Measurements from ENCODE around the gene ALDH4A1. TPM values are rescaled to one million over a fixed set of nuclear protein-coding genes. Genes with fewer than 3 reads are reported as not detected.

The ALDH4A1 gene
- total and polyA plus RNA-seq, 4 experiments from 2014 or later, result 1.1 to 1.6 (median 1.5) TPM

DNA sequence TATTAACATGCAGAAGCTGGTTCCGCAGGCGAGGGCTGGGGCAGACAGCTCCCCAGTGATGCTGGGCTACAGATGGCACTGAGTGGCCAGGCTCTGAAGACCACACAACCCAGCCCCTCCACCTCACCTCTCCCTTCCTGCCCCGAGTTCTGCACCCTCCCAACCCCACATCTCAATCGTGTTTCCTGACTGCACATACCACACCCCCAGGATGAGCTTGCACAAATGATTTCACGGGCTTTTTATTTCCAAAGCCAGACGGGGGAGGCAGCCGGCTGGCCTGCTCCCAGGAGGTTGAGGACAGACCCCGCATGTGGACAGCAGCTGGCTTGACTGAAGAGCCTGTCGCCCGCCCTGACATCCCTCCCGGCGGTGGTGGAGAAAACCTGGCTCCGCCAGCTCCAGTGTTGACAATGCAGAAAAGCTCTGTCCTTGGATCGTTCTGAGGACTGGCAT lies 21.4 kb upstream of the ALDH4A1 start:
- no peaks in the 10 kb centered on the region for H3K9me3 Mint-ChIP-seq
- H3K27ac Mint-ChIP-seq, result peak overlapping the region; percentile 75 to 91 (median 83)
- Histone ChIP-seq H3K4me3 (ENCODE audit: low read length in 2 of 2) (no peak overlapping the region), H3K27me3 (ENCODE audit: insufficient read depth, low read length) (no peaks in the 10 kb centered on the region), H3K27ac (ENCODE audit: low read depth, low read length) (peak overlapping the region; percentile 16), H3K4me1 (ENCODE audit: insufficient read depth, low read length) (peaks cover 72% of the 10 kb centered on the region), H3K9me3 (ENCODE audit: control insufficient read depth in 1 of 2, low read length in 2 of 2) (no peaks in the 10 kb centered on the region), H3K36me3 (ENCODE audit: insufficient read depth, low read length) (peaks cover 19% of the 10 kb centered on the region)
- peaks cover 4 to 8% of the 10 kb centered on the region in 2 donors for H3K36me3 Mint-ChIP-seq
- DNase-seq, result peak in 1 of 5 donors; percentile 15
- peaks cover 33 to 75% (median 61%) of the 10 kb centered on the region in 4 donors for H3K4me1 Mint-ChIP-seq
- H3K4me3 Mint-ChIP-seq, result peak overlapping the region; percentile 50 to 84 (median 70)
- H3K27me3 Mint-ChIP-seq, result no peaks in the 10 kb centered on the region
- intact Hi-C loops (cut with micrococcal nuclease), result no loop called here
- POLR2A ChIA-PET (ENCODE audit: partially characterized antibody), result interaction anchor here (0.8 to 10.1 kb wide), 6 partner anchors 10 to 151 kb away, joined by 3 to 599 read pairs (median 8); partner anchors contain the start of genes ALDH4A1 and IFFO2
- CTCF ChIA-PET (ENCODE audit: partially characterized antibody), result interaction anchor here (0.8 to 11.2 kb wide), 8 partner anchors 11 to 49 kb away, joined by 3 to 193 read pairs (median 4); partner anchors contain the start of genes ALDH4A1 and IFFO2

DNA sequence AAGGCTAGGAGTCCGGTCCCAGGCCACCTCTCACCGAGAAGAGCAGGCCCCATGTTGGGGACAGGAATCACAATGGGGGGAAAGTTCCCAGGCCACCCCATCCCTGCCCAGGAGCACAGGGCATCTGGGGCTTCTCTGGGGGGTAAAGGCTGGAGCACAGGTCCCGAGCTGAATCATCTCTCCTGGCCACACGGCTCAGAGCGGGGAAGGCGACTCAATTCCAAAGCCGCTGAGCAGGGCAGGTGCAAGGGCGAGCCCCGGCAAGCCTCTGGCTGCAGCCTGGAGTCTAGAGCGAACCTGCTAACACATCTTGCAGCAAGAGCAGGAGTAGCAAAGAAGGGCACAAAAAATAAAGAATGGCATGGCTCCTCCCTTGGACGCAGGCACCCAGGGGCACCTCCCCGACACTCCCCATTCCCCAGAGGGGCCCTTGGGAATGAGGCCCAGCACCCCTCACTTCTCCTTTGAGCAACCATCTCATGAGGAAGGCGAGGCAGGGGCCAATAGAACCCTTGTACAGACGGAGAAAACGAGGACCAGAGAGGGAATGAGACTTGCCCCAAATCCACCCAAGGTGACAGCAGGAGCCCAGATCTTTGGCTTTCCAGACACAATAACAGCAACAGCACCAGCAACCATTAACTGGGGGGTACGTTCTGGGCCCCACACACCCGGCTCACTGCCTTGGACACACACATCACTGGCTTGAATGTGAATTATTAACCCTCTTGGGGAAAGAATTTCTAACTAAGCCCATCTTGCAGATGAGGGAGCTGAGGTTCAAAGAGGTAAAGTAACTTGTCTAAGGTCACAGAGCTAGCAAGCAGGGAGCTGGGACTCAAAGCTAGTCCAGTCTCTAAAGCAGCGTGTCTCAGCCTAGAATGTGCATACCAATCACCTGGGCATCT lies 20.7 kb upstream of the ALDH4A1 start:
- Histone ChIP-seq H3K36me3 (ENCODE audit: insufficient read depth, low read length) (peaks cover 20% of the 10 kb centered on the region), H3K4me3 (ENCODE audit: low read length in 2 of 2) (no peak overlapping the region), H3K27me3 (ENCODE audit: insufficient read depth, low read length) (no peaks in the 10 kb centered on the region), H3K27ac (ENCODE audit: low read depth, low read length) (peak overlapping the region; percentile 32), H3K9me3 (ENCODE audit: control insufficient read depth in 1 of 2, low read length in 2 of 2) (no peaks in the 10 kb centered on the region), H3K4me1 (ENCODE audit: insufficient read depth, low read length) (peaks cover 65% of the 10 kb centered on the region)
- DNase-seq, result no peak
- ChIA-PET CTCF (ENCODE audit: partially characterized antibody) (interaction anchor here (0.8 to 11.2 kb wide), 8 partner anchors 12 to 49 kb away, joined by 3 to 193 read pairs (median 4); partner anchors contain the start of genes ALDH4A1 and IFFO2), POLR2A (ENCODE audit: partially characterized antibody) (interaction anchor here (0.8 to 10.1 kb wide), 7 partner anchors 10 to 151 kb away, joined by 3 to 599 read pairs (median 8); partner anchors contain the start of genes ALDH4A1 and IFFO2)
- H3K4me3 Mint-ChIP-seq, result peak overlapping the region in 7 of 8 donors; percentile 57 to 84 (median 70)
- H3K27me3 Mint-ChIP-seq, result no peaks in the 10 kb centered on the region
- peak overlapping the region; percentile 78 to 91 (median 88) for H3K27ac Mint-ChIP-seq
- no peaks in the 10 kb centered on the region for H3K9me3 Mint-ChIP-seq
- H3K36me3 Mint-ChIP-seq, result peaks cover 7 to 12% of the 10 kb centered on the region in 2 donors
- H3K4me1 Mint-ChIP-seq, result peaks cover 31 to 68% (median 56%) of the 10 kb centered on the region in 4 donors
- intact Hi-C loops (cut with micrococcal nuclease), result no loop called here

DNA sequence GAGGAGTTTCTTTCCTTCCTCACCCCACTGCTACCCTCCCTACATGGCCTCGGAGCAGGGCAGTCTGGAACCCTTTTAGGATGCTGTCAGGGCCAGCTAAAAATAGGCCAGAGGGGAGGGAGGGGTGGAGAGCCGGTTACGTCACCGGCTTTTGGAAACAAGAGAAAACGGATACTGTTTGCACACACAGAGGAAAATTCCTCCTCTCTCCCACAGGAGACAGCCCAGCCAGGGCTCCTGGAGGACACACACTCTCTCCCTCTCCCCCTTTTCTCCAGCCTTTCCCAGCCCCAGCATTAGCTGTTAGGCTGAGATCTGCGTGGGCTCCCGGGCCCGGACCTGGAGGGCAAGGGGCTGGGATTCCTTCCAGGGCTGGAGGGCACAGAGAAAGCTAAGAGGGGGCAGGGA lies 20.0 kb upstream of the ALDH4A1 start:
- Mint-ChIP-seq H3K36me3 (peaks cover 7 to 14% of the 10 kb centered on the region in 2 donors), H3K27me3 (no peaks in the 10 kb centered on the region), H3K4me3 (no peak overlapping the region), H3K9me3 (no peaks in the 10 kb centered on the region), H3K4me1 (peaks cover 26 to 60% (median 50%) of the 10 kb centered on the region in 4 donors), H3K27ac (peak overlapping the region in 2 of 7 donors; percentile 83 to 90)
- peak overlapping the region; percentile 32 for H3K27ac ChIP-seq (ENCODE audit: low read depth, low read length)
- no peaks in the 10 kb centered on the region for H3K9me3 ChIP-seq (ENCODE audit: control insufficient read depth in 1 of 2, low read length in 2 of 2)
- ChIA-PET POLR2A (ENCODE audit: partially characterized antibody) (interaction anchor here (1.8 to 1.9 kb wide), 2 partner anchors 20 to 33 kb away, joined by 5 to 10 read pairs; partner anchors contain the start of gene ALDH4A1), CTCF (ENCODE audit: partially characterized antibody) (interaction anchor here (1.0 to 11.2 kb wide), 5 partner anchors 11 to 50 kb away, joined by 3 to 193 read pairs (median 7); partner anchors contain the start of gene IFFO2)
- H3K4me1 ChIP-seq (ENCODE audit: insufficient read depth, low read length), result peaks cover 58% of the 10 kb centered on the region
- no peaks in the 10 kb centered on the region for H3K27me3 ChIP-seq (ENCODE audit: insufficient read depth, low read length)
- H3K36me3 ChIP-seq (ENCODE audit: insufficient read depth, low read length), result peaks cover 27% of the 10 kb centered on the region
- H3K4me3 ChIP-seq (ENCODE audit: low read length in 2 of 2), result no peak overlapping the region
- intact Hi-C loops (cut with micrococcal nuclease), result no loop called here
- DNase-seq, result peak in 1 of 5 donors; percentile 18

DNA sequence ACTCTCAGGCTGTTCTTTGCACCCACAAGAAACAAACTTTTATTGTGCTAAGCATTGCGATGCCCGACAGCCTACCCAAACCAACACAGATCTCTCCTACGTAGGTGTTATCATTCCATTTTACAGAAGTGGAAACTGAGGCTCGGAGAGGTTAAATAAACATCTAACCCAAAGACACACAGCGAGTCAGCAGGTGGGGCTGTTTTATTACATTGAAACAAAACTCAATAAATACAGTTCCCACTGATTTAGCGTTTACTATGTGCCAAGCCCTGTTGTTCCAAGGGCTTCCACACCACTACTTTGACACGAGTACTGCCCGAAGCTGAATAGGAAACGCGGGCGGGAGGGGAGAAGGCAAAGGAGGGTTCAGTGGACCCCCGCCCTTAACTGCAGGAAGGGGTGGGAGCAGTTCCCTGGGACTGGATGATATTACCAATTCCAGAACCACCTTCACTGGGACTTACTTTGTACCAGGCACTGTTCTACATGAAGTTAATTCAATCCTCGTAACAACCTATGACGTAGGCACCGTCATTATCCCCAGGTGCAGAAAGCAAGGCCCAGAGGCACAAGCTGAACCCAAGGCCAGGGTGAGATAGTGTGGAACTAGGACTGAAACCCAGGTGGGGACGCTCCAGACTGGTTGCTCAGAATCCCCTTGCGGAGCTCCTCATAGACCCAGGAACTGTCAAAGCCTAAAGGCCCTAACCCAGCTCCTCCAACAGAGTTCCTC lies 19.3 kb upstream of the ALDH4A1 start:
- no peaks in the 10 kb centered on the region for H3K9me3 ChIP-seq (ENCODE audit: control insufficient read depth in 1 of 2, low read length in 2 of 2)
- H3K4me3 ChIP-seq (ENCODE audit: low read length in 2 of 2), result no peak overlapping the region
- H3K27ac ChIP-seq (ENCODE audit: low read depth, low read length), result no peak overlapping the region
- H3K27me3 ChIP-seq (ENCODE audit: insufficient read depth, low read length), result no peaks in the 10 kb centered on the region
- peak overlapping the region in 1 of 8 donors; percentile 4 for H3K4me3 Mint-ChIP-seq
- peaks cover 31% of the 10 kb centered on the region for H3K36me3 ChIP-seq (ENCODE audit: insufficient read depth, low read length)
- CTCF ChIA-PET (ENCODE audit: partially characterized antibody), result interaction anchor here (1.0 to 11.2 kb wide), 6 partner anchors 10 to 153 kb away, joined by 3 to 193 read pairs (median 7); partner anchors contain the start of gene IFFO2
- peaks cover 51% of the 10 kb centered on the region for H3K4me1 ChIP-seq (ENCODE audit: insufficient read depth, low read length)
- POLR2A ChIA-PET (ENCODE audit: partially characterized antibody), result interaction anchor here (1.8 to 1.9 kb wide), 2 partner anchors 19 to 33 kb away, joined by 5 to 10 read pairs; partner anchors contain the start of gene ALDH4A1
- H3K27ac Mint-ChIP-seq, result peak overlapping the region in 6 of 7 donors; percentile 43 to 83 (median 62)
- intact Hi-C loops (cut with micrococcal nuclease), result no loop called here
- DNase-seq, result peak in 1 of 5 donors; percentile 13
- no peaks in the 10 kb centered on the region for H3K9me3 Mint-ChIP-seq
- peaks cover 11 to 20% of the 10 kb centered on the region in 2 donors for H3K36me3 Mint-ChIP-seq
- H3K4me1 Mint-ChIP-seq, result peaks cover 26 to 57% (median 46%) of the 10 kb centered on the region in 4 donors
- H3K27me3 Mint-ChIP-seq, result no peaks in the 10 kb centered on the region

DNA sequence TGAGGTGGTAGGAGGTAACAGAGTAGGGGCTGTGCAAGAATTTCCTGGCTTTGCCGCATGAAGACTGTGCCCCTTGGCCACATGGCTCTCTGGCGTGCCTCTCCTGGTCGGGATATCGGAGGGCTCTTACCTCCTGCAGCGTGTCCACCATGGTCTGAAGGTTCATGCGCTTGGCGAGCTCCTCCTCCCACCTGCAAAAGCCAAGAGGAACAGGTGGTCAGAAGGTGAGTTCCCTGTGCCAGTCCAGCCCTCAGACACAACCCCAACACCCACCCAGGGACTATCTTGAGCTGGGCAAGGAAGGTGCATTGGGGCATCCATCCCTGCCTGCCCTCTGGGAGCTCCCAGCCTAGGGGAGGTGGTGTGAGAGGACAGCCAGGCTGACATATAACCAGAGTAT lies 18.6 kb upstream of the ALDH4A1 start:
- peak in 1 of 5 donors; percentile 19 for DNase-seq
- CTCF ChIA-PET (ENCODE audit: partially characterized antibody), result interaction anchor here (1.0 to 11.2 kb wide), 5 partner anchors 10 to 154 kb away, joined by 3 to 193 read pairs (median 7); partner anchors contain the start of gene IFFO2
- Mint-ChIP-seq H3K27ac (peak overlapping the region in 1 of 7 donors; percentile 83), H3K4me3 (no peak overlapping the region), H3K9me3 (no peaks in the 10 kb centered on the region), H3K27me3 (no peaks in the 10 kb centered on the region), H3K36me3 (peaks cover 11 to 24% of the 10 kb centered on the region in 2 donors), H3K4me1 (peaks cover 25 to 51% (median 42%) of the 10 kb centered on the region in 4 donors)
- Histone ChIP-seq H3K27me3 (ENCODE audit: insufficient read depth, low read length) (no peaks in the 10 kb centered on the region), H3K4me3 (ENCODE audit: low read length in 2 of 2) (no peak overlapping the region), H3K4me1 (ENCODE audit: insufficient read depth, low read length) (peaks cover 44% of the 10 kb centered on the region), H3K36me3 (ENCODE audit: insufficient read depth, low read length) (peaks cover 34% of the 10 kb centered on the region), H3K27ac (ENCODE audit: low read depth, low read length) (no peak overlapping the region), H3K9me3 (ENCODE audit: control insufficient read depth in 1 of 2, low read length in 2 of 2) (no peaks in the 10 kb centered on the region)
- POLR2A ChIA-PET (ENCODE audit: partially characterized antibody), result interaction anchor here (1.8 to 1.9 kb wide), 2 partner anchors 18 to 34 kb away, joined by 5 to 10 read pairs; partner anchors contain the start of gene ALDH4A1
- intact Hi-C loops (cut with micrococcal nuclease), result no loop called here

DNA sequence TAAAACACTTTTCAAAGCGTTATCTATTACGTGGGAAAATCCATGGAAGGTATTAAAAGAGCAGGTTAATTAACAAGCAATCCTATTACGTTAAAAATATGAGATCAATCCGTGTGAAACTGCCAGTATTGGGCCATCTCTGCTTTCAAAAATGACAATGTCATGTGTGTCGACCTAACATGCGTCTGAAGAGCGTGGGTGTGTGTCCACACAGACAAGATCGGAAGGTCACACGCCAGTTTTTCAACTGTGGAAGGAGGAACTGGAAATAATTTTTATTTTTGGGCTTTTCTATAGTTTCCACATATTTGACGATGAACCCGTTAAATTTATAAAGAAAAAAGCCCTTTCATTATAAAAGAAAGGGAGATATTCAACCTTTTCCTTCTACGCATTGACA lies 17.6 kb upstream of the ALDH4A1 start:
- peaks cover 8 to 33% of the 10 kb centered on the region in 2 donors for H3K36me3 Mint-ChIP-seq
- H3K27me3 Mint-ChIP-seq, result no peaks in the 10 kb centered on the region
- peaks cover 34% of the 10 kb centered on the region for H3K4me1 ChIP-seq (ENCODE audit: insufficient read depth, low read length)
- CTCF ChIA-PET (ENCODE audit: partially characterized antibody), result no interaction called here
- peaks cover 34% of the 10 kb centered on the region for H3K36me3 ChIP-seq (ENCODE audit: insufficient read depth, low read length)
- no peak overlapping the region for H3K27ac ChIP-seq (ENCODE audit: low read depth, low read length)
- H3K9me3 ChIP-seq (ENCODE audit: control insufficient read depth in 1 of 2, low read length in 2 of 2), result no peaks in the 10 kb centered on the region
- peak overlapping the region in 2 of 7 donors; percentile 77 to 83 for H3K27ac Mint-ChIP-seq
- no peak overlapping the region for H3K4me3 ChIP-seq (ENCODE audit: low read length in 2 of 2)
- no peaks in the 10 kb centered on the region for H3K27me3 ChIP-seq (ENCODE audit: insufficient read depth, low read length)
- H3K4me1 Mint-ChIP-seq, result peaks cover 19 to 43% (median 35%) of the 10 kb centered on the region in 4 donors
- no peak for DNase-seq
- intact Hi-C loops (cut with micrococcal nuclease), result no loop called here
- no peaks in the 10 kb centered on the region for H3K9me3 Mint-ChIP-seq
- peak overlapping the region in 1 of 8 donors; percentile 13 for H3K4me3 Mint-ChIP-seq
- POLR2A ChIA-PET (ENCODE audit: partially characterized antibody), result no interaction called here

Measured in CD4-positive, alpha-beta memory T cell (primary cell).